ENCODE results near the gene TRABD.

GRCh38 chr22:50138988-50139387 lies 46.7 kb upstream of the TRABD start:
- TF ChIP-seq GATA3 (IDR thresholded peaks at IDR 0.05; ENCODE audit: low read depth, low read length) (no peak), GATA2 (IDR thresholded peaks at IDR 0.05; ENCODE audit: low read depth, low read length) (no peak)

Data from SH-SY5Y (cell line).